Breast epithelium (tissue), 3 donors: ENCODE results near the gene NONO.
"Not testable (repeated sequence)": the region's sequence is repeated elsewhere in the genome, so short reads cannot be mapped to it uniquely, and the experiment has no call there.

Source experiments
- POLR2A ChIP-seq: fragments of 450-650 bp; IDR thresholded peaks from one replicate; pipeline ENCODE4 v1.6.1; 2016; ENCODE audit warnings: antibody characterized with exemption, mild to moderate bottlenecking, moderate library complexity
- POLR2AphosphoS5 ChIP-seq, 3 donors: sonication (generic); formaldehyde crosslinking; IDR thresholded peaks; one replicate each; pipeline ENCODE4 v1.6.1; 2017; ENCODE audit warnings: antibody characterized with exemption in 3 of 3
- TF ChIP-seq, protein P1 (sequence below), 3 donors: fragments of 450-650 bp; IDR thresholded peaks; one replicate each; pipeline ENCODE4 v1.5.1; 2016 to 2017; ENCODE audit warnings: antibody characterized with exemption in 3 of 3, mild to moderate bottlenecking in 3 of 3, moderate library complexity in 3 of 3

GRCh38 chrX:71316959-71317358 is 33.5 kb downstream of the NONO start:
- TF ChIP-seq, protein P1, sequence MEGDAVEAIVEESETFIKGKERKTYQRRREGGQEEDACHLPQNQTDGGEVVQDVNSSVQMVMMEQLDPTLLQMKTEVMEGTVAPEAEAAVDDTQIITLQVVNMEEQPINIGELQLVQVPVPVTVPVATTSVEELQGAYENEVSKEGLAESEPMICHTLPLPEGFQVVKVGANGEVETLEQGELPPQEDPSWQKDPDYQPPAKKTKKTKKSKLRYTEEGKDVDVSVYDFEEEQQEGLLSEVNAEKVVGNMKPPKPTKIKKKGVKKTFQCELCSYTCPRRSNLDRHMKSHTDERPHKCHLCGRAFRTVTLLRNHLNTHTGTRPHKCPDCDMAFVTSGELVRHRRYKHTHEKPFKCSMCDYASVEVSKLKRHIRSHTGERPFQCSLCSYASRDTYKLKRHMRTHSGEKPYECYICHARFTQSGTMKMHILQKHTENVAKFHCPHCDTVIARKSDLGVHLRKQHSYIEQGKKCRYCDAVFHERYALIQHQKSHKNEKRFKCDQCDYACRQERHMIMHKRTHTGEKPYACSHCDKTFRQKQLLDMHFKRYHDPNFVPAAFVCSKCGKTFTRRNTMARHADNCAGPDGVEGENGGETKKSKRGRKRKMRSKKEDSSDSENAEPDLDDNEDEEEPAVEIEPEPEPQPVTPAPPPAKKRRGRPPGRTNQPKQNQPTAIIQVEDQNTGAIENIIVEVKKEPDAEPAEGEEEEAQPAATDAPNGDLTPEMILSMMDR (IDR thresholded peaks at IDR 0.05): not testable (repeated sequence)
- not testable (repeated sequence) for TF ChIP-seq POLR2A; POLR2AphosphoS5 (IDR thresholded peaks at IDR 0.05)
